Right lobe of liver (tissue), 4 donors: ENCODE results near the gene RAD23A.

Experiments
- CTCF ChIP-seq, 4 donors: fragments of 200-600 bp in 3 of 4; fragments of 450-650 bp in 1 of 4; IDR thresholded peaks; one replicate each; pipeline versions ENCODE4 v1.5.1 to v1.8.0; 2016 to 2022; ENCODE audit warnings: antibody characterized with exemption in 4 of 4, mild to moderate bottlenecking in 2 of 4
- POLR2A ChIP-seq: fragments of 450-650 bp; IDR thresholded peaks from one replicate; pipeline ENCODE4 v1.6.1; 2017; ENCODE audit warnings: antibody characterized with exemption, mild to moderate bottlenecking
- donor health status: DM: no; HTN: no; CAD: no.
- donor health status: DM: no; HTN: no; CAD: no.
- donor health status: DM: no; HTN: yes; CAD: no.

GRCh38 chr19:12983091-12983490 lies 37.4 kb downstream of the RAD23A start:
- TF ChIP-seq CTCF (IDR thresholded peaks at IDR 0.05) (no peak), POLR2A (no peak)
